Osteoblast (primary cell): ENCODE data around the gene ZNF679. TPM values are rescaled to one million over a fixed set of nuclear protein-coding genes. Genes with fewer than 3 reads are reported as not detected.
"Not testable (repeated sequence)": the region's sequence is repeated elsewhere in the genome, so short reads cannot be mapped to it uniquely, and the experiment has no call there.

ENCODE experiments used
- DNase-seq: peaks from one replicate; pipeline ENCODE4 v3.0.0; 2011; ENCODE audit warnings: low spot score, mixed read lengths; ENCODE audit not compliant: insufficient read length; ENCODE audit errors: missing footprints
- H2AFZ ChIP-seq: 2 replicates; pipeline ENCODE4 v1.6.0; 2011; ENCODE audit warnings: mild to moderate bottlenecking, low read length
- H3K27ac ChIP-seq: 2 replicates; pipeline ENCODE4 v1.5.1; 2011; ENCODE audit warnings: mild to moderate bottlenecking, low read depth, low read length, moderate library complexity
- H3K27me3 ChIP-seq: 2 replicates; pipeline ENCODE4 v1.6.0; 2012; ENCODE audit warnings: mild to moderate bottlenecking, control low read depth, inconsistent platforms, low read length, moderate library complexity; ENCODE audit not compliant: insufficient read depth
- H3K36me3 ChIP-seq: 2 replicates; pipeline ENCODE4 v1.5.1; 2011; ENCODE audit warnings: mild to moderate bottlenecking, low read length, control low read depth, moderate library complexity; ENCODE audit not compliant: insufficient read depth
- H3K4me1 ChIP-seq: 2 replicates; pipeline ENCODE4 v1.5.1; 2011; ENCODE audit warnings: mild to moderate bottlenecking, low read length, control low read depth, moderate library complexity; ENCODE audit not compliant: insufficient read depth
- H3K4me2 ChIP-seq: 2 replicates; pipeline ENCODE4 v1.6.0; 2011; ENCODE audit warnings: mild to moderate bottlenecking, low read length; ENCODE audit not compliant: insufficient read depth
- H3K4me3 ChIP-seq: fragments of 200-600 bp; sonication (generic); 3 replicates; pipeline ENCODE4 v1.5.1; 2012; ENCODE audit warnings: mild to moderate bottlenecking, low read length, inconsistent platforms; ENCODE audit not compliant: insufficient read depth
- H3K79me2 ChIP-seq: 2 replicates; pipeline ENCODE4 v1.6.0; 2012; ENCODE audit warnings: mild to moderate bottlenecking, low read length, control low read depth, inconsistent platforms; ENCODE audit not compliant: insufficient read depth
- H3K9me3 ChIP-seq: 2 replicates; pipeline ENCODE4 v1.5.1; 2011; ENCODE audit warnings: low read depth, low read length, control low read depth
- H4K20me1 ChIP-seq: 2 replicates; pipeline ENCODE4 v1.6.0; 2012; ENCODE audit warnings: mild to moderate bottlenecking, low read length, control low read depth; ENCODE audit not compliant: insufficient read depth
- total RNA-seq: library from RNA; depleted of rRNA; stranded (reverse); fragments of >200 nt; gene quantifications from 2 replicates; pipeline ENCODE4 v1.2.3, GENCODE V29; 2012
- TF ChIP-seq, protein P1 (sequence below): IDR thresholded peaks from 2 replicates; pipeline ENCODE4 v1.5.1; 2011; ENCODE audit warnings: mild to moderate bottlenecking, low read depth, low read length, moderate library complexity; ENCODE audit errors: extremely low read depth

The ZNF679 gene
- total RNA-seq, 1 donor, result not detected

DNA sequence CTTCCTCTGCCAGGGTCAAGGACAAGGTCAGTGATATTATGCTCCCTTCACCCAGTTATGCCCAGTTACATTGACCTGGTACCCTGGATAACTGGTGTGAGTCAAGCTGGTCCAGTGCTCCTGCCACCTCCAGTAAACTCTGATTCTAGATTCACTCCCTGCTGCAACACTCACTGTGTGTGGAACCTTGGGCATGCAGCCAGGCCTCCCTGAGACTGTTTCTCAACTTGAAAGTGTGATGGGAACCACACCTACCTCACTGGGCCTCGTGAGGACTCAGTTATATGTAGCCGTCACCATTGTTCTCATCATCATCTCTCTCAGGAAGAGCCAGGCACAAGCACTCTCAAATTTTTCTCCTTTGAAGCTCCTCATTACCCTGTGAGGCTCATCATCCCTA lies 84.6 kb downstream of the ZNF679 start:
- Histone ChIP-seq H3K36me3 (no peaks in the 10 kb centered on the region), H3K27me3 (no peaks in the 10 kb centered on the region), H3K4me2 (no peak overlapping the region), H4K20me1 (no peaks in the 10 kb centered on the region), H3K9me3 (no peaks in the 10 kb centered on the region), H3K4me1 (peaks cover 8% of the 10 kb centered on the region), H3K4me3 (no peak overlapping the region), H2AFZ (no peak overlapping the region), H3K27ac (no peak overlapping the region), H3K79me2 (peaks cover 35% of the 10 kb centered on the region)
- TF ChIP-seq, protein P1, sequence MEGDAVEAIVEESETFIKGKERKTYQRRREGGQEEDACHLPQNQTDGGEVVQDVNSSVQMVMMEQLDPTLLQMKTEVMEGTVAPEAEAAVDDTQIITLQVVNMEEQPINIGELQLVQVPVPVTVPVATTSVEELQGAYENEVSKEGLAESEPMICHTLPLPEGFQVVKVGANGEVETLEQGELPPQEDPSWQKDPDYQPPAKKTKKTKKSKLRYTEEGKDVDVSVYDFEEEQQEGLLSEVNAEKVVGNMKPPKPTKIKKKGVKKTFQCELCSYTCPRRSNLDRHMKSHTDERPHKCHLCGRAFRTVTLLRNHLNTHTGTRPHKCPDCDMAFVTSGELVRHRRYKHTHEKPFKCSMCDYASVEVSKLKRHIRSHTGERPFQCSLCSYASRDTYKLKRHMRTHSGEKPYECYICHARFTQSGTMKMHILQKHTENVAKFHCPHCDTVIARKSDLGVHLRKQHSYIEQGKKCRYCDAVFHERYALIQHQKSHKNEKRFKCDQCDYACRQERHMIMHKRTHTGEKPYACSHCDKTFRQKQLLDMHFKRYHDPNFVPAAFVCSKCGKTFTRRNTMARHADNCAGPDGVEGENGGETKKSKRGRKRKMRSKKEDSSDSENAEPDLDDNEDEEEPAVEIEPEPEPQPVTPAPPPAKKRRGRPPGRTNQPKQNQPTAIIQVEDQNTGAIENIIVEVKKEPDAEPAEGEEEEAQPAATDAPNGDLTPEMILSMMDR, result no peak
- DNase-seq, result no peak

DNA sequence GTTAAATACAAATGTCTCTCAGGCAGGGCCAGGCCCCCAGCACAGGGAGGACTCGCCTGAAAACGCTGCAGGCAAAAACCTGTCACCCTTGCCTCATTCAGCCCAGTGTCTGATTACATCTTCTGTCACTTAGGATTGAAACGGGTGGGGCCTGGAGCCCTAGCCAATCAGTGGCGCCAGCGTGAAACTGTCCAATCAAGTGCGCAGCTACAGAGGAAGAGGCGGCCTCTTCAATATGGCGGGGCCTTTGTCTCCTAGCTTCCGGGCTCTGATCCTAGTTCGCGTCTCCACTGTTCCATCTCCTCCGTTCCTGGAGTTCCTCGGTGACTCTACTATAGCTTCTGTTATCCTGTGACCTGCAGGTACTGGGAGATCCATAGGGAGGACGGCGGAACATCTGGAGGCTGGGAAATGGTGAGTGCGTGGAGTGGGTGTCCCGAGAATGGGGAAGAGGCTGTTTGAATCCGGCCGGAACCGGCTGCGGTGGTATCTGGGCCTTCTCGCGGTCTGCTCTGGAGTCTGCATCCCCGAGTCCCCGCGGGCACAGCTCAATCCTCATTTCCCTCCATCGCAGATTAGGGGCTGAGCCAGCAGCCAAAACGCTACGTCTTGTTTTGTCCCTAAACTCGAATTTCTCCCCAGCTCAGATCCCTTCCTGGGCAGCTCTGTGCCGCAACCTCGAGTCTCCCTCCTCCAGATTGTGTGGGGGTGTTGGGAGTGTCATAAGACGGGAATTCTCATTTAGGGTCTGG lies 85.6 kb downstream of the ZNF679 start, which contains the start of gene ZNF736:
ZNF736 (plus strand) TSS at position 222 of the 752 bp plus-strand sequence; CDS start at position 412, 190 bp downstream.
- Histone ChIP-seq H3K27me3 (no peaks in the 10 kb centered on the region), H3K4me1 (peaks cover 7% of the 10 kb centered on the region), H3K4me2 (peak within 1 kb of the TSS; percentile 83), H4K20me1 (no peaks in the 10 kb centered on the region), H3K4me3 (peak within 1 kb of the TSS; percentile 99), H3K27ac (peak within 1 kb of the TSS; percentile 98), H2AFZ (peak within 1 kb of the TSS; percentile 100), H3K9me3 (no peaks in the 10 kb centered on the region), H3K36me3 (no peaks in the 10 kb centered on the region), H3K79me2 (peaks cover 39% of the 10 kb centered on the region)
- peak; percentile 93 for DNase-seq
- TF ChIP-seq, protein P1, result no peak

DNA sequence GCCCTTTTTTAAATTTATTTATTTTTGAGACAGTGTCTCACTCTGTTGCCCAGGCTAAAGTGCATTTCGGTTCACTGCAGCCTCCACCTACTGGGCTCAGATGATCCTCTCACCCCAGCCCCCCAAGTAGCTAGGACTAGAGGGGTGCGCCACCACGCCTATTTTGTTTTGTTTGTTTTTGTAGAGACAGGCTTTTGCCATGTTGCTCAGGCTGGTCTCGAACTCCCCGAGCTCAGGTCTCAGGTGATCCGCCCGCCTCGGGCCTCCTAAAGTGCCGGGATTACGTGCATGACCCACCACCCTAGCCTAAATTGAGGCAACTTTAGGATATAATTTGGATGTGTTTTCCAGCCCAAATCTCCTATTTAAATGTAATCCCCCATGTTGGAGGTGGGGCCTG lies 86.3 kb downstream of the ZNF679 start:
- H2AFZ ChIP-seq, result peak overlapping the region; percentile 100
- peaks cover 40% of the 10 kb centered on the region for H3K79me2 ChIP-seq

DNA sequence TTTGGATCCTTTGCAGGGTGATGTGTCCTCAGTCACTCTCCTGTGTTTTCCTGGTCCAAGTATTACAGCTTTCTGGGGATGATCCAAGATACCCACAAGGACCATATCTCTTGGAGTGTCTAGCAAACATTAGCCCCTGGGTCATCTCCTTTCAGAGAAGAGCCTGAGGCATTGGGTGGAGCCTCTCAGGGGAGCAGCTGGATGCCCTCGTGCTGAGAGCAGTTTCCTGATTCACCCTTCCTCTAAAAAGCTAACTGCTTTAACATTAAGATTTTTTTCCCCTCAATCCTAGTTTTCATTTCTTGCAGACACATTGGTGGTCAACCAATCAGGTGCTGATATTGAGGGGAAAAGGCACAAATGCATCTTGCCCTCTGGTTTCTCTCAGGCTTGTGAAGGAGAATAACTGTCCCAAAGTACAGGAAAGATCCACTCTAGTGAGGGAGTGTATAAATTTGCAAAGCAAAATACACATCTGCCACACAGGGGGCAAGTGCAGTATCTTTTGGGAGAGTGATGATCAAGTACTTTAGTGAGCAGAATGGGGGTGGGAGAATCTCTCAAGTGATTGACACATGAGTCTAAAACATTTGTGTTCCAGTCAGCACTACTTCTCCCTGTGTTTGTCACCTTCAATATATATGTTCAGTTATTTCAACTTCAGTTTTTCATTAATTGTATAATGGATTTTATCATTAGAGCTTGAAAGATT lies 87.9 kb downstream of the ZNF679 start:
- not testable (repeated sequence) for DNase-seq, H3K36me3 ChIP-seq, H3K9me3 ChIP-seq, H3K4me3 ChIP-seq, H2AFZ ChIP-seq, H3K27ac ChIP-seq, H4K20me1 ChIP-seq, H3K4me1 ChIP-seq, H3K27me3 ChIP-seq
- peaks cover 51% of the 10 kb centered on the region for H3K79me2 ChIP-seq
- peak overlapping the region; percentile 83 for H3K4me2 ChIP-seq

More for the DNA sequence above, 86.3 kb downstream of the ZNF679 start:
- no peak for DNase-seq
- TF ChIP-seq, protein P1, result no peak
- Histone ChIP-seq H3K9me3 (no peaks in the 10 kb centered on the region), H4K20me1 (no peaks in the 10 kb centered on the region), H3K27ac (peak overlapping the region; percentile 98), H3K36me3 (no peaks in the 10 kb centered on the region), H3K4me3 (peak overlapping the region; percentile 99), H3K4me2 (peak overlapping the region; percentile 83), H3K4me1 (peaks cover 7% of the 10 kb centered on the region), H3K27me3 (no peaks in the 10 kb centered on the region)

Other genes starting within 250 kb of the ZNF679 start
- gene ZNF722, start 229.6 kb upstream of the ZNF679 start, total RNA-seq, result not detected in 2 replicates
- gene ZNF727, start 183.0 kb upstream of the ZNF679 start, total RNA-seq, result 0.29 and 1.8 TPM in 2 replicates
- not detected in 2 replicates for gene ZNF735, start 21.3 kb upstream of the ZNF679 start, total RNA-seq
- gene ZNF736, start 85.5 kb downstream of the ZNF679 start, total RNA-seq, result 12.7 and 14.4 TPM in 2 replicates